G401 (cell line): ENCODE data around the gene DOCK2. TPM values are rescaled to one million over a fixed set of nuclear protein-coding genes. Genes with fewer than 3 reads are reported as not detected.
"Not testable (repeated sequence)": the region's sequence is repeated elsewhere in the genome, so short reads cannot be mapped to it uniquely, and the experiment has no call there.

Experiments
- DNase-seq: peaks from one replicate; pipeline ENCODE4 v3.0.0-alpha.2; 2015; ENCODE audit warnings: low spot score
- in situ Hi-C: cut with HindIII; loops from 2 replicates; pipeline ENCODE4 v1.10.0; 2016; ENCODE audit warnings: low sequenced_read_pairs, mixed read lengths
- total RNA-seq: library from RNA; depleted of rRNA; stranded (reverse); fragments of >200 nt; shearing (Covaris generic); gene quantifications from 2 replicates; pipeline ENCODE4 v1.2.3, GENCODE V29; 2014

The DOCK2 gene
- total RNA-seq, 1 experiment from 2014 or later, result not detected

- DNase-seq, result no peak
- in situ Hi-C loops, result no loop called here
Measured at GRCh38 chr5:169706758-169707450, 69.8 kb downstream of the DOCK2 start.

- DNase-seq, result no peak
- in situ Hi-C loops, result no loop called here
Measured at GRCh38 chr5:169707686-169708085, 70.6 kb downstream of the DOCK2 start.

GRCh38 chr5:169710675-169711074, 73.6 kb downstream of the DOCK2 start:
- in situ Hi-C loops, result no loop called here
- DNase-seq, result no peak

- in situ Hi-C loops, result no loop called here
- no peak for DNase-seq
Measured at GRCh38 chr5:169711551-169712225, 74.6 kb downstream of the DOCK2 start.

GRCh38 chr5:169712428-169712827, 75.4 kb downstream of the DOCK2 start:
- in situ Hi-C loops, result no loop called here

GRCh38 chr5:169716287-169716686, 79.2 kb downstream of the DOCK2 start:
- DNase-seq, result no peak
- in situ Hi-C loops, result no loop called here

More at GRCh38 chr5:169712428-169712827, 75.4 kb downstream of the DOCK2 start:
- DNase-seq, result no peak

GRCh38 chr5:169717288-169717687, 80.2 kb downstream of the DOCK2 start:
- DNase-seq, result no peak
- in situ Hi-C loops, result no loop called here

- DNase-seq, result no peak
- in situ Hi-C loops, result no loop called here
Measured at GRCh38 chr5:169719360-169720314, 82.6 kb downstream of the DOCK2 start.

GRCh38 chr5:169721771-169722170, 84.7 kb downstream of the DOCK2 start:
- in situ Hi-C loops, result no loop called here
- DNase-seq, result no peak

- no peak for DNase-seq
- in situ Hi-C loops, result no loop called here
Measured at GRCh38 chr5:169723103-169723831, 86.2 kb downstream of the DOCK2 start.

GRCh38 chr5:169724303-169725087, 87.4 kb downstream of the DOCK2 start:
- in situ Hi-C loops, result no loop called here

GRCh38 chr5:169725665-169726064, 88.6 kb downstream of the DOCK2 start:
- DNase-seq, in situ Hi-C loops: not testable (repeated sequence)

More at GRCh38 chr5:169724303-169725087, 87.4 kb downstream of the DOCK2 start:
- DNase-seq, result no peak

GRCh38 chr5:169728418-169728817, 91.3 kb downstream of the DOCK2 start:
- in situ Hi-C loops, result no loop called here
- no peak for DNase-seq

GRCh38 chr5:169731221-169731620, 94.1 kb downstream of the DOCK2 start:
- DNase-seq, result no peak
- in situ Hi-C loops, result no loop called here

- in situ Hi-C loops, result no loop called here
- DNase-seq, result no peak
Measured at GRCh38 chr5:169732841-169733240, 95.8 kb downstream of the DOCK2 start.

GRCh38 chr5:169735913-169736312, 98.8 kb downstream of the DOCK2 start:
- DNase-seq, result no peak
- in situ Hi-C loops, result no loop called here

GRCh38 chr5:169736653-169737052, 99.6 kb downstream of the DOCK2 start:
- no peak for DNase-seq
- in situ Hi-C loops, result no loop called here

GRCh38 chr5:169740435-169740834, 103.4 kb downstream of the DOCK2 start:
- DNase-seq, result no peak
- in situ Hi-C loops, result no loop called here
